SH-SY5Y (cell line): ENCODE results near the gene NFATC2.

Experiments used
- GATA2 ChIP-seq: IDR thresholded peaks from 2 replicates; pipeline ENCODE4 v1.6.1; 2011; ENCODE audit warnings: mild to moderate bottlenecking, low read depth, low read length
- GATA3 ChIP-seq: IDR thresholded peaks from 2 replicates; pipeline ENCODE4 v1.6.1; 2011; ENCODE audit warnings: low read depth, mild to moderate bottlenecking, low read length, moderate library complexity

DNA sequence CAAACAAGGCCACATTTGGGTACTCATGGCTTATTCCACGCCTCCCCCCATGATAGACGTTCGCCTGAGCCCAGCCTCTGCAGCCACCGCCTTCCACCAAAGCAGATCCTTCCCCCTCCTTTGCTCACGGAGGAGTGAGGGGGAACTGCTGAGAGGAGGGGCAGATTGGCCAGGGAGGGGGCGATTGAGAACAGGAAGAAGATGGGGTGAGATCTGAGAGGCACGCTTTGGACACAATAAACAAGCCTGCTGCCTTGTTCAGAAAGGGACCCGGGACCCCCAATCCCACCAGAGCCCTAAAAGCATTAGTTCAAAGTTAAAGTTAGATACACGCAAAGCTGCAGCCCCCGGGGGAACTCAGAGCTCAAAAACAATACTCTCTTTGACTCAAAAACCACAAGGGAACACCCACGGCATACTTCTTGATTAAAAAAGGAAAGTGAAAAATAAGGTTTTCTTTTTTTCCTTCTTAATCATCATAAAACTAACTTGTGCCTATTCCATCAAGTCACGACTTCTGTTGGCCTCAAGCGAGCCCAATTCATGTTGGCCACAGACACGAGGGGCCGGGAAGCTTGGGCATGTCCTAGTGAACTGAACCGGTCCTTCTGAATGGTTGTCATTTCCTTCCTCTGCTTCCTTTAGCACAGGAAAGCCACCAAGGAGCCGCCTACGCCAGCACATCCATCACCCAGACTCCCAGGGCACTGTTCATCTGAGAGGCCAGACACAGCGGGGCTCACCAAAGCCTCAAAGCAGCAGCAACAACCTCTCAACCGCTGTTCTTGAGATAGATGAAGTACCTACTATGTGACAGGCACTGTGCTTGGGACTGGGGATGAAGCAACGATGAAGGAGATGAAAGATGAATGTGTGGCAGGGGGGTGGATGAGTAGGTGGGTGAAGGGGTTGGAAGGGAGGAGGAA, 44.7 kb downstream of the NFATC2 start:
- TF ChIP-seq GATA3 (no peak), GATA2 (no peak)
